Measurements from ENCODE around the gene ZC3H15. TPM values are rescaled to one million over a fixed set of nuclear protein-coding genes. Genes with fewer than 3 reads are reported as not detected.
"Not testable (repeated sequence)": the region's sequence is repeated elsewhere in the genome, so short reads cannot be mapped to it uniquely, and the experiment has no call there.

ZC3H15 gene
- 62.9 and 86.7 TPM in 2 replicates for total RNA-seq (2012; rRNA removed)

DNA sequence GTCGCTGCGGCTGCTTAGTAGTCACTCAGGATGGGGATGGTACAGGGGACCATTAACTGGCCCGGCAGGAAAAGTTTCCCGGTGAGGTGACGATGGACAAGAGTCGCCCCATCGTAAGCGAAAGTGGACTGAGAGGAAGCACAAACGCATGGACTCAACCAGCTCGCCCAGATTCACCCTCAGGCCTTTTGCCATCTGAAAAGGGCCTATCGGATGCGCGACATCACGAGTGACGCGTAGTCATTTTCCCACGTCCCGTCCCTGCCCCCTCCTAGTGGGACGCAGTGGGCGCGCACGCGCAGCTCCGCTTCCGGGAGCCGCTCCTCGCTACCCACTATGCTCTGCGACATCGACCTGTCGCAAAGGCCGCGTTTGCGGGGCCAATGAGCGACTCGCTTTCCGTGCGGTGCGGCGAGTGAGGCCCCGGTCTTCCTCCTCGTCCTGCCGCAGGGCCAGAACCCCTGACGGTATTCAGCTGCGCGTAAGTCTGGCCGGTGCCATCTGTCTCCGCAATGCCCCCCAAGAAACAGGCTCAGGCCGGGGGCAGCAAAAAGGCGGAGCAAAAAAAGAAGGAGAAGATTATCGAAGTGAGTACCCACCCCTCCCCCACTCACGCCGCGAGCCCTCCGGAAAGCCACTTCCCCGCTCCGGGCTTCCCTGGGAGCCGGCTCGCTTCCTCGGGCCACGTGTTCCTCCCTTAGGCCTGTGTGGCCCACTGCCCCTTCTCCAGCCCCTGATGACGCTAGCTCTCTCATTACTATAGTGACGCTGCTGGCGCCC lies at the start of gene ZC3H15:
TSS of gene ZC3H15 (plus strand) at position 390 of the 780 bp plus-strand sequence. CDS start at position 513, 123 bp downstream.
- Histone ChIP-seq H3K4me1 (ENCODE audit: control insufficient read depth, insufficient read depth, low read length) (peaks cover 20% of the 10 kb centered on the region), H3K27me3 (ENCODE audit: control insufficient read depth, insufficient read depth, low read length) (no peaks in the 10 kb centered on the region)

GRCh38 chr2:186437719-186438118 lies 48.3 kb upstream of the ZC3H15 start:
- H3K4me2 ChIP-seq (ENCODE audit: low read length): no peak overlapping the region
- H3K9me3 ChIP-seq (replicated peaks; ENCODE audit: low read length): no peaks in the 10 kb centered on the region
- no peak overlapping the region for H3K9ac ChIP-seq (ENCODE audit: low read depth, low read length)
- no peak overlapping the region for H3K4me3 ChIP-seq (ENCODE audit: low read length)
- H3K4me1 ChIP-seq (ENCODE audit: control insufficient read depth, insufficient read depth, low read length): no peaks in the 10 kb centered on the region
- H3K36me3 ChIP-seq (ENCODE audit: insufficient read depth, low read length): no peaks in the 10 kb centered on the region
- H3K27me3 ChIP-seq (ENCODE audit: control insufficient read depth, insufficient read depth, low read length): no peaks in the 10 kb centered on the region

More for the DNA sequence above, at the start of gene ZC3H15:
- peak within 1 kb of the TSS; percentile 85 for H3K4me3 ChIP-seq (ENCODE audit: low read length)
- H3K9ac ChIP-seq (ENCODE audit: low read depth, low read length): peak within 1 kb of the TSS; percentile 96
- H3K4me2 ChIP-seq (ENCODE audit: low read length): peak within 1 kb of the TSS; percentile 88
- H3K9me3 ChIP-seq (replicated peaks; ENCODE audit: low read length): no peaks in the 10 kb centered on the region
- H3K36me3 ChIP-seq (ENCODE audit: insufficient read depth, low read length): no peaks in the 10 kb centered on the region

DNA sequence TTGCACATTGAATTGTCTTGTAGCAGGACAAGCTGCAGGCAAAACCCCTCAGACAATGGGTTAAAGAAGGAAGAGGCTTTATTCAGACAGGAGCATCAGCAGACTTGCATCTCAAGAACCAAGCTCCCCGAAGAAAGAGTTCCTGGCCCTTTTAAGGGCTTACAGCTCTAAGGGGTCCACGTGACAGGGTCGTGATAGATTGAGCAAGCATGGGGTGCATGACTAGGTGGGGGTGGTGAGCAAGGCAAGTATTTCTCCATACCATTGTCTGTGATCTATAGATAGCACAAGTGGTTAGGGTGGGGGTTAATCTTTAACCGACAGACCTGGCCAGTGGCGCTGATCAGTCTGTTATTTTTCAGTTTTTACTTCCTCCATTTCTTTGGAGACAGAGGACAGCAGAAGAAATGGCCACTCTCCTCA lies 46.4 kb upstream of the ZC3H15 start:
- not testable (repeated sequence) for H3K4me1 ChIP-seq (ENCODE audit: control insufficient read depth, insufficient read depth, low read length); H3K9ac ChIP-seq (ENCODE audit: low read depth, low read length); H3K4me2 ChIP-seq (ENCODE audit: low read length); H3K27me3 ChIP-seq (ENCODE audit: control insufficient read depth, insufficient read depth, low read length); H3K4me3 ChIP-seq (ENCODE audit: low read length); H3K36me3 ChIP-seq (ENCODE audit: insufficient read depth, low read length); H3K9me3 ChIP-seq (replicated peaks; ENCODE audit: low read length)

DNA sequence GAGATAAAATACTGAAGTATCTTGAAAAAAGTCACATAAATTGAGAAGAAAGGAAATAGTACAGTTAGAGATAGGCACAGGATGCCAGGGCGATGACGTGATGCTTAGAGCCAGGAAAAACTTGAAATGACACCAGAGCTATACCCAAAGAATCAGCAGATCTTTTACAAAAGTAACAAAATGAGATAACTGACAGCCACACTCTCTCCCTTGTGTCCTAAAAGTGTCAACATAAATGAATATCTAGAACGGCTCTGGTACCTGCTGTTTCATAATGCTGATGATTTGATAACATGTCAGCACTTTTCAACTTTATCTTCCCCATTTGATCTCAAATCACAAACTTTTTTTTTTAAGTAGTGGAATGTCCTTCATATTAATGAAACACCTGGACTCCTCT lies 45.6 kb upstream of the ZC3H15 start:
- H3K9me3 ChIP-seq (replicated peaks; ENCODE audit: low read length): no peaks in the 10 kb centered on the region
- no peak overlapping the region for H3K4me3 ChIP-seq (ENCODE audit: low read length)
- H3K27me3 ChIP-seq (ENCODE audit: control insufficient read depth, insufficient read depth, low read length): no peaks in the 10 kb centered on the region
- H3K36me3 ChIP-seq (ENCODE audit: insufficient read depth, low read length): no peaks in the 10 kb centered on the region
- no peak overlapping the region for H3K9ac ChIP-seq (ENCODE audit: low read depth, low read length)
- H3K4me2 ChIP-seq (ENCODE audit: low read length): no peak overlapping the region
- no peaks in the 10 kb centered on the region for H3K4me1 ChIP-seq (ENCODE audit: control insufficient read depth, insufficient read depth, low read length)

DNA sequence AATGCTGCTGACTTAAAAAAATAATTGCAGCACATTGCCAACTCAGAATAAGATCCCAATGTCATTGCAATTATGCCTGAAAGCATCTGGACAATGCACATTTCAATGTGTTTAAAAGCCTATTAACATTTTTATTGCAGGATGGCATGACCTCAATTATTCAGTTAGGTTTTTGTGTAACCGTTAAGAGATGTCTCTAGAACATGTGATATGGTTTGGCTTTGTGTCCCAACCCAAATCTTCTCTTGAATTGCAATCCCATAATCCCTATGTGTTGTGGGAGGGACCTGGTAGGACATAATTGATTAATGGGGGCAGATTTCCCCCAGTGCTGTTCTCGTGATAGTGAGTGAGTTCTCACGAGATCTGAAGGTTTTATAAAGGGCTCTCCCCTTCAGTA lies 43.2 kb upstream of the ZC3H15 start:
- no peaks in the 10 kb centered on the region for H3K9me3 ChIP-seq (replicated peaks; ENCODE audit: low read length)
- H3K36me3 ChIP-seq (ENCODE audit: insufficient read depth, low read length): no peaks in the 10 kb centered on the region
- no peak overlapping the region for H3K4me2 ChIP-seq (ENCODE audit: low read length)
- H3K27me3 ChIP-seq (ENCODE audit: control insufficient read depth, insufficient read depth, low read length): no peaks in the 10 kb centered on the region
- H3K4me1 ChIP-seq (ENCODE audit: control insufficient read depth, insufficient read depth, low read length): no peaks in the 10 kb centered on the region
- H3K4me3 ChIP-seq (ENCODE audit: low read length): no peak overlapping the region
- no peak overlapping the region for H3K9ac ChIP-seq (ENCODE audit: low read depth, low read length)

- Histone ChIP-seq H3K36me3 (ENCODE audit: insufficient read depth, low read length) (no peaks in the 10 kb centered on the region), H3K4me1 (ENCODE audit: control insufficient read depth, insufficient read depth, low read length) (no peaks in the 10 kb centered on the region), H3K4me3 (ENCODE audit: low read length) (no peak overlapping the region), H3K9me3 (replicated peaks; ENCODE audit: low read length) (no peaks in the 10 kb centered on the region), H3K27me3 (ENCODE audit: control insufficient read depth, insufficient read depth, low read length) (no peaks in the 10 kb centered on the region), H3K4me2 (ENCODE audit: low read length) (no peak overlapping the region), H3K9ac (ENCODE audit: low read depth, low read length) (no peak overlapping the region)
Observed at GRCh38 chr2:186443851-186444250, 42.2 kb upstream of the ZC3H15 start.

DNA sequence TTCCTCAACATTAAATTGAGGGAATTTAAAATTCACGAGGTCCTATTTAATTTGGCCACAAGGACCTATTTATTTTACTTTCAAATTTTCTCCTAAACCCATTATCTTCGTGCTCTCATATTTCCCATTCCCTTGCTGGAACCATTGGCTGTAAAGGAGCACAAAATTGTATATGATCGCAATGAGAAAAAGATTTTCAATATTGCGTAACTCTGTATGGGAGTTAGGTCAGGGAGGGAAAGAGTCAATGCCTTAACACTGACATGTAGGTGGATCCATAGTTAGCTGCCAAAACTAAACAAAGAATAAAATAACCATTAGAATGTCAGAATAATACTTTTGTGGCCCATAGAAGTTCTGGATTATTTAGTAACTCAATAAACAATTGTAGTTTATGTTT lies 40.6 kb upstream of the ZC3H15 start:
- H3K4me3 ChIP-seq (ENCODE audit: low read length): no peak overlapping the region
- no peaks in the 10 kb centered on the region for H3K9me3 ChIP-seq (replicated peaks; ENCODE audit: low read length)
- H3K36me3 ChIP-seq (ENCODE audit: insufficient read depth, low read length): no peaks in the 10 kb centered on the region
- no peaks in the 10 kb centered on the region for H3K27me3 ChIP-seq (ENCODE audit: control insufficient read depth, insufficient read depth, low read length)
- no peaks in the 10 kb centered on the region for H3K4me1 ChIP-seq (ENCODE audit: control insufficient read depth, insufficient read depth, low read length)
- H3K4me2 ChIP-seq (ENCODE audit: low read length): no peak overlapping the region
- H3K9ac ChIP-seq (ENCODE audit: low read depth, low read length): no peak overlapping the region

- H3K4me3 ChIP-seq (ENCODE audit: low read length): no peak overlapping the region
- peaks cover 9% of the 10 kb centered on the region for H3K27me3 ChIP-seq (ENCODE audit: control insufficient read depth, insufficient read depth, low read length)
- peaks cover 15% of the 10 kb centered on the region for H3K4me1 ChIP-seq (ENCODE audit: control insufficient read depth, insufficient read depth, low read length)
- H3K36me3 ChIP-seq (ENCODE audit: insufficient read depth, low read length): no peaks in the 10 kb centered on the region
- no peak overlapping the region for H3K4me2 ChIP-seq (ENCODE audit: low read length)
- H3K9ac ChIP-seq (ENCODE audit: low read depth, low read length): no peak overlapping the region
- no peaks in the 10 kb centered on the region for H3K9me3 ChIP-seq (replicated peaks; ENCODE audit: low read length)
Observed at GRCh38 chr2:186455613-186456012, 30.4 kb upstream of the ZC3H15 start.

DNA sequence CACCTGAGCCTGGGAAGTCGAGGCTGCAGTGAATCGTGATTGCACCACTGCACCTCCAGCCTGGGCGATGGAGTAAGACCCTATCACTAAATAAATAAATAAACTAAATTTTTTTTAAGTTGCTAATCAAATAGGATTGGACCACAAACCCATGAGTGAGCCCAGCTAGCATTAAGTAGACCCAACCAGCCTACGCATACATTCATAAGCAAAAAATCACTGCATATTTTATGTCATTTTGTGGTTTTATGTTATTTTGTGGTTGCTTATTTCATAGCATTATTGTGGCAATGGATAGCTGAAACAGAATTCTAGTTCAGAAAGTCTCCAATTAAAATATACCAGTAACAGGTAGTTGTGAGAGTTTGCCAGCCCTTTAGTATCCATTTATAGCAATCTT lies 29.1 kb upstream of the ZC3H15 start:
- Histone ChIP-seq H3K9me3 (replicated peaks; ENCODE audit: low read length) (no peaks in the 10 kb centered on the region), H3K4me2 (ENCODE audit: low read length) (peak overlapping the region; percentile 17), H3K9ac (ENCODE audit: low read depth, low read length) (no peak overlapping the region), H3K27me3 (ENCODE audit: control insufficient read depth, insufficient read depth, low read length) (peaks cover 9% of the 10 kb centered on the region), H3K4me3 (ENCODE audit: low read length) (no peak overlapping the region), H3K36me3 (ENCODE audit: insufficient read depth, low read length) (no peaks in the 10 kb centered on the region), H3K4me1 (ENCODE audit: control insufficient read depth, insufficient read depth, low read length) (peaks cover 15% of the 10 kb centered on the region)

DNA sequence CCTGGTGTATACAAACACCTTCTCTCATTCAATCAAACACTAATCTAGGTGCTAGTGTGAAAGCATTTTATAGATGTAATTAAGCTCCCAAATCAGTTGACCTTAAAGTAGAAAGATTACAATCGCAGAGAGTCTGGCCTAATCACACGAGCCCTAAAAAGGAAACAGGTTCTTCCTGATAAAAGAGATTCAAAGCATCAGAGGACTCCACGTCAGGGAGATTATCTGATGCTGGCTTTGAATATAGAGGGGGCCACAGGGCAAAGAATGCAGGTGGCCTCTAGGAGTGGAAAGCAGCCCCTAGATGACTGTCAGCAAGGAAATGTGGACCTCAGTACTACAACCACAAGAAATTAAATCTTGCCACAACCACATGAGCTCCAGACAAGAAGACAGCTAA lies 28.2 kb upstream of the ZC3H15 start:
- Histone ChIP-seq H3K4me1 (ENCODE audit: control insufficient read depth, insufficient read depth, low read length) (peaks cover 15% of the 10 kb centered on the region), H3K4me2 (ENCODE audit: low read length) (no peak overlapping the region), H3K4me3 (ENCODE audit: low read length) (no peak overlapping the region), H3K9me3 (replicated peaks; ENCODE audit: low read length) (no peaks in the 10 kb centered on the region), H3K36me3 (ENCODE audit: insufficient read depth, low read length) (no peaks in the 10 kb centered on the region), H3K9ac (ENCODE audit: low read depth, low read length) (no peak overlapping the region), H3K27me3 (ENCODE audit: control insufficient read depth, insufficient read depth, low read length) (peaks cover 9% of the 10 kb centered on the region)

GRCh38 chr2:186459009-186459408 lies 27.1 kb upstream of the ZC3H15 start:
- H3K27me3 ChIP-seq (ENCODE audit: control insufficient read depth, insufficient read depth, low read length): peaks cover 9% of the 10 kb centered on the region
- no peaks in the 10 kb centered on the region for H3K36me3 ChIP-seq (ENCODE audit: insufficient read depth, low read length)
- no peak overlapping the region for H3K4me2 ChIP-seq (ENCODE audit: low read length)
- H3K4me3 ChIP-seq (ENCODE audit: low read length): no peak overlapping the region
- H3K4me1 ChIP-seq (ENCODE audit: control insufficient read depth, insufficient read depth, low read length): peaks cover 15% of the 10 kb centered on the region
- no peaks in the 10 kb centered on the region for H3K9me3 ChIP-seq (replicated peaks; ENCODE audit: low read length)
- H3K9ac ChIP-seq (ENCODE audit: low read depth, low read length): no peak overlapping the region

GRCh38 chr2:186460465-186460864 lies 25.6 kb upstream of the ZC3H15 start:
- Histone ChIP-seq H3K36me3 (ENCODE audit: insufficient read depth, low read length) (no peaks in the 10 kb centered on the region), H3K4me1 (ENCODE audit: control insufficient read depth, insufficient read depth, low read length) (peaks cover 15% of the 10 kb centered on the region), H3K9me3 (replicated peaks; ENCODE audit: low read length) (no peaks in the 10 kb centered on the region), H3K4me3 (ENCODE audit: low read length) (no peak overlapping the region), H3K27me3 (ENCODE audit: control insufficient read depth, insufficient read depth, low read length) (peaks cover 9% of the 10 kb centered on the region), H3K4me2 (ENCODE audit: low read length) (no peak overlapping the region), H3K9ac (ENCODE audit: low read depth, low read length) (no peak overlapping the region)
